ENCODE measurements around the gene GNB1L.

The GNB1L gene

DNA sequence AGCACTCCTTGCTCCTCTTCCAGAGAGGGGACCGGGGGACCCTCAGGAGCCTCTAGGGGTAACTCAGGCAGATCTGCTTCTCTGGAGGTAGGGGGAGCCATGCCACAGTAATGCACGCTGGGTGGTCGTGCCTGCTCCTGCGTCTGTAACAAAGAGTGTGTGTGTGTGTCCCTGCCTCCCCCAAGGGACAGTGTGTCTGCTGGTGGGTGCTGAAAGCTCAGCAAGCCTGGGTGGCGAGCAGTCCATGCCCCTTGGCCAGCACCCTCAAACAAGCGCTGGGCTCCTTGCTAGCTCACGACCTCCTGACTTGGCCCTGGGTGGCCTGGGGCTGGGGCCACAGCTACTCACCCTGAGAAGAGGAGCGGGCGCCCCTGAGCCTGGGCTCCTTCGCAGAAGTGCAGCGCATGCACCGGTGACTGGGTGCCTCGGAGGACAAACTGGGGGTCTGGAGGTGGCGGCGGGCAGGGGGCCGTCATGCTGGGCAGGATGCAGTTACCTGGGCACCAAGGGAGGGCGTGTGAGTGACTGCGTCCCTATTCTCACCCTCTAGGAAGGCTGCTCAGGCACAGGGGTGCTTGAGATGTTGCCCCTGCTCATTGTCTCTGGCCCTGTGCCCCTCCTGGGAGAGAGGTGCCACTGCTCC lies 33.7 kb downstream of the GNB1L start:
- Histone ChIP-seq H3K27ac (replicated peaks) (no peak overlapping the region), H3K27me3 (ENCODE audit: insufficient read depth, poor library complexity, severe bottlenecking) (no peaks in the 10 kb centered on the region), H3K4me3 (replicated peaks; ENCODE audit: insufficient read depth, low read length) (no peak overlapping the region)
- TF ChIP-seq GABPA (IDR thresholded peaks at IDR 0.05; ENCODE audit: low read depth) (no peak), POLR2AphosphoS5 (IDR thresholded peaks at IDR 0.05; ENCODE audit: low read depth) (no peak), SPI1 (IDR thresholded peaks at IDR 0.05; ENCODE audit: borderline replicate concordance, low read depth) (no peak), REST (IDR thresholded peaks at IDR 0.05; ENCODE audit: insufficient replicate concordance, low read depth) (no peak)
- TF ChIP-seq, protein P1, sequence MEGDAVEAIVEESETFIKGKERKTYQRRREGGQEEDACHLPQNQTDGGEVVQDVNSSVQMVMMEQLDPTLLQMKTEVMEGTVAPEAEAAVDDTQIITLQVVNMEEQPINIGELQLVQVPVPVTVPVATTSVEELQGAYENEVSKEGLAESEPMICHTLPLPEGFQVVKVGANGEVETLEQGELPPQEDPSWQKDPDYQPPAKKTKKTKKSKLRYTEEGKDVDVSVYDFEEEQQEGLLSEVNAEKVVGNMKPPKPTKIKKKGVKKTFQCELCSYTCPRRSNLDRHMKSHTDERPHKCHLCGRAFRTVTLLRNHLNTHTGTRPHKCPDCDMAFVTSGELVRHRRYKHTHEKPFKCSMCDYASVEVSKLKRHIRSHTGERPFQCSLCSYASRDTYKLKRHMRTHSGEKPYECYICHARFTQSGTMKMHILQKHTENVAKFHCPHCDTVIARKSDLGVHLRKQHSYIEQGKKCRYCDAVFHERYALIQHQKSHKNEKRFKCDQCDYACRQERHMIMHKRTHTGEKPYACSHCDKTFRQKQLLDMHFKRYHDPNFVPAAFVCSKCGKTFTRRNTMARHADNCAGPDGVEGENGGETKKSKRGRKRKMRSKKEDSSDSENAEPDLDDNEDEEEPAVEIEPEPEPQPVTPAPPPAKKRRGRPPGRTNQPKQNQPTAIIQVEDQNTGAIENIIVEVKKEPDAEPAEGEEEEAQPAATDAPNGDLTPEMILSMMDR (IDR thresholded peaks at IDR 0.05; ENCODE audit: insufficient read depth, low read length): no peak
- no peak for DNase-seq (ENCODE audit: low read depth in 1 of 2, low spot score in 1 of 2)

DNA sequence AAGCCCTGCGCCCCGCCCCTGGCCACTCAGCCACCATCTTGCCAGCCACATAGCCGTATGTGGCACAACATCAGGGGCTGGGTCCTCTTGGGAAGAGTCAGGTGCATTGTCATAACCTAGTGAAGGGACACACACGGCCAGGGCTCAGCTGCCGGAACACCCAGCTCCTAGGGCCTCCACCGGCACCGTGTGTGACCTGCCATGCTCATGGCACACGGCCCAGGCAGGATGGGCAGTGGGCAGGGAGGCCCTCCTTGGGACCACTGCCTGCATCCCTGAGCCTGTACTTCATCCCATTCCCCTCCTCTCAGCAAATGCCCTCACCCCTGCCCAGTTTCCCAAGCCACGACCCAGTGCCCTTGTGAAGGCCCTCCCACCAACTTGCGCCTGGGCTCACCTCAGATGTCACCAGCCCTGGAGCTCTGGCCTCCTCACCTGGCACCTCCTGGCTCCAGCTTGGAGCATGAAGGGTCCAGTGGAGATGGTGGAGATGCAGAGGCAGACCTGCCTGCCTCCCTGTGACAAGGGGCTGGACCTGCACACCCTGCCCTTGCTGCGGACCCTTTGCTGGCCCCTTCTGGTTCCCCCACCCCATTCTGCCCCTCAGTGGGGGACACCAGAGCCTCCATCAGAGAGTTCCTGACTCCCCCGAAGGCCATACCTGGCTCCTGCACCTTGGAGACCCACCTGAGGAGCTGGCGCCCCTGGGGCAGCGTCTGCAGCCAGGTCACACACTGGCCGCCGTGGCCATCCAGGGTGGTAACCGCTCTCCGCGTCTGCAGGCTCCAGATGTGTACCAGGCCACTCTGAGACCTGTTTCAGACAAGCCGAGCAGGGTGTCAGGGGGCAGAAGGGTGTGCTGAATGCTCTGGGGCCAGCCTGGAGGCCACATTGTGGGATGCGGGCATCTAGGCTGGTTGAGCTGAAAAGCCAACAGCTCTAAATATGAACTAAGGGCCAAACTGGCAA lies 34.5 kb downstream of the GNB1L start:
- no peaks in the 10 kb centered on the region for H3K27me3 ChIP-seq (ENCODE audit: insufficient read depth, poor library complexity, severe bottlenecking)
- H3K27ac ChIP-seq (replicated peaks): no peak overlapping the region
- no peak for DNase-seq (ENCODE audit: low read depth in 1 of 2, low spot score in 1 of 2)
- H3K4me3 ChIP-seq (replicated peaks; ENCODE audit: insufficient read depth, low read length): no peak overlapping the region
- TF ChIP-seq, protein P1 (IDR thresholded peaks at IDR 0.05; ENCODE audit: insufficient read depth, low read length): no peak
- TF ChIP-seq GABPA (IDR thresholded peaks at IDR 0.05; ENCODE audit: low read depth) (no peak), REST (IDR thresholded peaks at IDR 0.05; ENCODE audit: insufficient replicate concordance, low read depth) (no peak), SPI1 (IDR thresholded peaks at IDR 0.05; ENCODE audit: borderline replicate concordance, low read depth) (no peak), POLR2AphosphoS5 (IDR thresholded peaks at IDR 0.05; ENCODE audit: low read depth) (no peak)

- H3K4me3 ChIP-seq (replicated peaks; ENCODE audit: insufficient read depth, low read length): no peak overlapping the region
- no peaks in the 10 kb centered on the region for H3K27me3 ChIP-seq (ENCODE audit: insufficient read depth, poor library complexity, severe bottlenecking)
- DNase-seq (ENCODE audit: low read depth in 1 of 2, low spot score in 1 of 2): no peak
- no peak overlapping the region for H3K27ac ChIP-seq (replicated peaks)
- TF ChIP-seq GABPA (IDR thresholded peaks at IDR 0.05; ENCODE audit: low read depth) (no peak), REST (IDR thresholded peaks at IDR 0.05; ENCODE audit: insufficient replicate concordance, low read depth) (no peak), SPI1 (IDR thresholded peaks at IDR 0.05; ENCODE audit: borderline replicate concordance, low read depth) (no peak), POLR2AphosphoS5 (IDR thresholded peaks at IDR 0.05; ENCODE audit: low read depth) (no peak)
- TF ChIP-seq, protein P1 (IDR thresholded peaks at IDR 0.05; ENCODE audit: insufficient read depth, low read length): no peak
Measured at GRCh38 chr22:19819208-19819910, 35.3 kb downstream of the GNB1L start.
